CMK (cell line): ENCODE data around the gene HUWE1.

Experiments used
- DNase-seq: peaks from one replicate; pipeline ENCODE4 v3.0.0-alpha.2; 2010; ENCODE audit warnings: low read depth

The HUWE1 gene

GRCh38 chrX:53494436-53494835 is 192.1 kb downstream of the HUWE1 start:
- DNase-seq, result no peak

GRCh38 chrX:53486285-53486684 is 200.2 kb downstream of the HUWE1 start:
- no peak for DNase-seq

GRCh38 chrX:53483838-53484405 is 202.6 kb downstream of the HUWE1 start:
- no peak for DNase-seq

GRCh38 chrX:53483416-53483815 is 203.1 kb downstream of the HUWE1 start:
- no peak for DNase-seq
